SK-N-SH (cell line): ENCODE results near the gene CLEC16A. TPM values are rescaled to one million over a fixed set of nuclear protein-coding genes. Genes with fewer than 3 reads are reported as not detected.

ENCODE experiments used
- CTCF ChIA-PET: fragments of 300-600, 350-600 bp; formaldehyde crosslinking; extraction: SDS; loops from one replicate; lab custom pipeline; 2021; lab: Yijun Ruan, JAX
- POLR2A ChIA-PET: fragments of 350-600 bp; sonication (Branson Sonifier 250); formaldehyde crosslinking; extraction: SDS; loops from one replicate; lab custom pipeline; 2020; ENCODE audit warnings: antibody characterized with exemption, inconsistent platforms; lab: Yijun Ruan, JAX
- DNase-seq: peaks from one replicate; pipeline ENCODE4 v3.0.0; 2012
- H2AFZ ChIP-seq: fragments of 200-600 bp; sonication (generic); 2 replicates; pipeline ENCODE4 v1.8.1; 2016; ENCODE audit warnings: antibody characterized with exemption, mild to moderate bottlenecking, low read depth
- H3F3A ChIP-seq: fragments of 200-600 bp; sonication (generic); replicated peaks from 2 replicates; pipeline ENCODE3; 2016; ENCODE audit warnings: antibody characterized with exemption, mild to moderate bottlenecking; ENCODE audit not compliant: insufficient read depth
- H3K27ac ChIP-seq, 2 experiments: fragments of 200-500 bp in 1 of 2; fragments of 200-600 bp in 1 of 2; sonication (Bioruptor generic) in 1 of 2; sonication (generic), shearing (Covaris generic) in 1 of 2; 2 replicates each; pipeline versions ENCODE4 v1.5.1 to v1.6.1; 2014 to 2016; ENCODE audit warnings: low read depth in 2 of 2, inconsistent platforms in 1 of 2, low read length in 1 of 2, mild to moderate bottlenecking in 1 of 2, mixed read lengths in 1 of 2
- H3K27me3 ChIP-seq: fragments of 200-600 bp; sonication (generic), shearing (Covaris generic); 2 replicates; pipeline ENCODE4 v1.6.1; 2016; ENCODE audit warnings: mixed run types; ENCODE audit not compliant: insufficient read depth
- H3K36me3 ChIP-seq, 2 experiments: fragments of 200-500 bp in 1 of 2; fragments of 200-600 bp in 1 of 2; sonication (Bioruptor generic) in 1 of 2; sonication (generic) in 1 of 2; replicated peaks in 1 of 2; 2 replicates each; pipeline versions ENCODE3 to v1.5.1; 2014 to 2016; ENCODE audit warnings: low read length in 1 of 2, mild to moderate bottlenecking in 1 of 2; ENCODE audit not compliant: insufficient read depth in 2 of 2, control insufficient read depth in 1 of 2
- H3K4me1 ChIP-seq, 2 experiments: fragments of 200-500 bp in 1 of 2; fragments of 200-600 bp in 1 of 2; sonication (Bioruptor generic) in 1 of 2; sonication (generic), shearing (Covaris generic) in 1 of 2; 2 replicates each; pipeline versions ENCODE4 v1.5.1 to v1.6.1; 2014 to 2016; ENCODE audit warnings: low read depth in 1 of 2, low read length in 1 of 2, mixed run types in 1 of 2; ENCODE audit not compliant: insufficient read depth in 2 of 2, control insufficient read depth in 1 of 2
- H3K4me2 ChIP-seq: fragments of 200-600 bp; sonication (generic), shearing (Covaris generic); 2 replicates; pipeline ENCODE4 v1.6.1; 2017; ENCODE audit warnings: mixed run types
- H3K4me3 ChIP-seq, 2 experiments: fragments of 200-500 bp in 1 of 2; fragments of 200-600 bp in 1 of 2; sonication (Bioruptor generic) in 1 of 2; sonication (generic), shearing (Covaris generic) in 1 of 2; 2 replicates each; pipeline versions ENCODE4 v1.5.1 to v1.8.1; 2014 to 2016; ENCODE audit warnings: low read depth in 2 of 2, inconsistent platforms in 1 of 2, low read length in 1 of 2, mild to moderate bottlenecking in 1 of 2, mixed read lengths in 1 of 2, moderate library complexity in 1 of 2
- H3K79me2 ChIP-seq: fragments of 200-600 bp; sonication (generic); 2 replicates; pipeline ENCODE4 v1.8.1; 2017; ENCODE audit warnings: mild to moderate bottlenecking; ENCODE audit not compliant: insufficient read depth
- H3K9ac ChIP-seq: fragments of 200-600 bp; sonication (generic); 2 replicates; pipeline ENCODE4 v1.6.1; 2017; ENCODE audit warnings: mixed run types
- H3K9me2 ChIP-seq: fragments of 200-600 bp; sonication (generic); 2 replicates; pipeline ENCODE4 v1.6.1; 2017; ENCODE audit warnings: mixed run types
- H3K9me3 ChIP-seq: fragments of 200-600 bp; sonication (generic); 2 replicates; pipeline ENCODE4 v1.6.1; 2017; ENCODE audit warnings: mixed run types, mild to moderate bottlenecking, moderate library complexity
- H4K20me1 ChIP-seq: fragments of 200-600 bp; sonication (generic); 2 replicates; pipeline ENCODE4 v1.6.1; 2017; ENCODE audit warnings: mild to moderate bottlenecking, mixed run types; ENCODE audit not compliant: insufficient read depth
- CHD2 ChIP-seq: fragments of 150-350 bp; IDR thresholded peaks from 2 replicates; pipeline ENCODE4 v1.6.1; 2018; ENCODE audit warnings: low read length; ENCODE audit not compliant: partially characterized antibody
- ELF1 ChIP-seq: IDR thresholded peaks from 2 replicates; pipeline ENCODE4 v1.4.0; 2012
- EP300 ChIP-seq, 2 experiments: IDR thresholded peaks; 2 replicates each; pipeline versions ENCODE4 v1.4.0 to v1.6.1; 2012; ENCODE audit warnings: borderline replicate concordance in 1 of 2, low read depth in 1 of 2, low read length in 1 of 2
- FOSL2 ChIP-seq: IDR thresholded peaks from 2 replicates; pipeline ENCODE4 v1.4.0; 2012; ENCODE audit warnings: low read depth, mild to moderate bottlenecking, moderate library complexity, borderline replicate concordance
- FOXM1 ChIP-seq: IDR thresholded peaks from 2 replicates; pipeline ENCODE4 v1.4.0; 2012; ENCODE audit warnings: low read depth, mild to moderate bottlenecking
- MXI1 ChIP-seq: IDR thresholded peaks from 2 replicates; pipeline ENCODE4 v1.6.1; 2012; ENCODE audit warnings: mild to moderate bottlenecking, low read depth, low read length, improper control_type of control experiment
- POLR2AphosphoS5 ChIP-seq: IDR thresholded peaks from 2 replicates; pipeline ENCODE4 v1.6.1; 2012; ENCODE audit warnings: low read depth, low read length
- RFX5 ChIP-seq: IDR thresholded peaks from 2 replicates; pipeline ENCODE4 v1.6.1; 2012; ENCODE audit warnings: mild to moderate bottlenecking, improper control_type of control experiment, low read length
- RXRA ChIP-seq: IDR thresholded peaks from 2 replicates; pipeline ENCODE4 v1.4.0; 2012; ENCODE audit warnings: low read depth, mild to moderate bottlenecking, borderline replicate concordance
- TAF1 ChIP-seq: IDR thresholded peaks from 2 replicates; pipeline ENCODE4 v1.6.1; 2012; ENCODE audit warnings: low read depth, mild to moderate bottlenecking, low read length, moderate library complexity, borderline replicate concordance
- TCF12 ChIP-seq: IDR thresholded peaks from 2 replicates; pipeline ENCODE4 v1.4.0; 2012
- USF1 ChIP-seq: IDR thresholded peaks from 2 replicates; pipeline ENCODE4 v1.4.0; 2012; ENCODE audit warnings: low read depth, borderline replicate concordance
- YY1 ChIP-seq: IDR thresholded peaks from 2 replicates; pipeline ENCODE4 v1.4.0; 2012; ENCODE audit warnings: low read depth, mild to moderate bottlenecking
- ZBTB33 ChIP-seq: IDR thresholded peaks from 2 replicates; pipeline ENCODE4 v1.4.0; 2012; ENCODE audit warnings: low read depth, borderline replicate concordance
- WGBS: methylation state at CpG from one replicate; pipeline ENCODE4 v1.1.6; 2017; ENCODE audit warnings: low lambda C conversion rate; 5-methylcytosine and 5-hydroxymethylcytosine counted together
- polyA plus RNA-seq, 3 experiments: library from polyadenylated mRNA; depleted of rRNA; stranded (reverse); fragments of >200 nt; gene quantifications; 2 replicates each; pipeline ENCODE4 v1.2.3, GENCODE V29; 2012
- TF ChIP-seq, protein P1 (sequence below): IDR thresholded peaks from 2 replicates; pipeline ENCODE4; 2012

CLEC16A gene
- polyA plus RNA-seq, 1 of the 3 experiments (the other 2 are of a cell fraction) = 13.7 TPM

GRCh38 chr16:11224894-11225676 is 280.7 kb downstream of the CLEC16A start:
- Histone ChIP-seq H3K27ac (no peak overlapping the region), H3K27me3 (no peaks in the 10 kb centered on the region), H2AFZ (no peak overlapping the region), H3F3A (no peaks in the 10 kb centered on the region), H3K4me1 (peaks cover 0 to 4% of the 10 kb centered on the region in 2 experiments; a peak in 1 of 4 replicates), H3K4me3 (no peak overlapping the region), H3K9me3 (no peaks in the 10 kb centered on the region), H3K9ac (no peak overlapping the region), H3K36me3 (no peaks in the 10 kb centered on the region), H3K4me2 (no peak overlapping the region), H3K9me2 (no peaks in the 10 kb centered on the region), H4K20me1 (no peaks in the 10 kb centered on the region), H3K79me2 (no peaks in the 10 kb centered on the region)
- no peak for DNase-seq
- ChIA-PET POLR2A (no interaction called here), CTCF (interaction anchor here (1.1 kb wide), 2 partner anchors 13 to 261 kb away, joined by 3 to 5 read pairs; no protein-coding TSS in a partner anchor)
- TF ChIP-seq MXI1 (no peak), YY1 (no peak), FOXM1 (no peak), TAF1 (no peak), CHD2 (no peak), FOSL2 (no peak), EP300 (IDR thresholded peaks at IDR 0.05; ENCODE audit: borderline replicate concordance in 1 of 2, low read depth in 1 of 2, low read length in 1 of 2) (no peak), RFX5 (no peak), USF1 (no peak), POLR2AphosphoS5 (no peak), RXRA (no peak), ELF1 (no peak), ZBTB33 (no peak), TCF12 (no peak)
- TF ChIP-seq, protein P1, sequence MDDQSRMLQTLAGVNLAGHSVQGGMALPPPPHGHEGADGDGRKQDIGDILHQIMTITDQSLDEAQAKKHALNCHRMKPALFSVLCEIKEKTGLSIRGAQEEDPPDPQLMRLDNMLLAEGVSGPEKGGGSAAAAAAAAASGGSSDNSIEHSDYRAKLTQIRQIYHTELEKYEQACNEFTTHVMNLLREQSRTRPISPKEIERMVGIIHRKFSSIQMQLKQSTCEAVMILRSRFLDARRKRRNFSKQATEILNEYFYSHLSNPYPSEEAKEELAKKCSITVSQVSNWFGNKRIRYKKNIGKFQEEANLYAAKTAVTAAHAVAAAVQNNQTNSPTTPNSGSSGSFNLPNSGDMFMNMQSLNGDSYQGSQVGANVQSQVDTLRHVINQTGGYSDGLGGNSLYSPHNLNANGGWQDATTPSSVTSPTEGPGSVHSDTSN = no peak
- WGBS = 78% methylated on average over 15 of the region's 21 CpGs
